ENCODE measurements around the gene TBC1D22A.

GRCh38 chr22:46841522-46841921, 79.1 kb downstream of the TBC1D22A start:
- TF ChIP-seq CTCF (IDR thresholded peaks at IDR 0.05) (no peak), POLR2A (IDR thresholded peaks at IDR 0.05) (no peak)
